Measurements from ENCODE around the gene TTC28.
A peak's percentile ranks its signal among the peaks of the same experiment; 100 is the strongest.

The TTC28 gene

DNA sequence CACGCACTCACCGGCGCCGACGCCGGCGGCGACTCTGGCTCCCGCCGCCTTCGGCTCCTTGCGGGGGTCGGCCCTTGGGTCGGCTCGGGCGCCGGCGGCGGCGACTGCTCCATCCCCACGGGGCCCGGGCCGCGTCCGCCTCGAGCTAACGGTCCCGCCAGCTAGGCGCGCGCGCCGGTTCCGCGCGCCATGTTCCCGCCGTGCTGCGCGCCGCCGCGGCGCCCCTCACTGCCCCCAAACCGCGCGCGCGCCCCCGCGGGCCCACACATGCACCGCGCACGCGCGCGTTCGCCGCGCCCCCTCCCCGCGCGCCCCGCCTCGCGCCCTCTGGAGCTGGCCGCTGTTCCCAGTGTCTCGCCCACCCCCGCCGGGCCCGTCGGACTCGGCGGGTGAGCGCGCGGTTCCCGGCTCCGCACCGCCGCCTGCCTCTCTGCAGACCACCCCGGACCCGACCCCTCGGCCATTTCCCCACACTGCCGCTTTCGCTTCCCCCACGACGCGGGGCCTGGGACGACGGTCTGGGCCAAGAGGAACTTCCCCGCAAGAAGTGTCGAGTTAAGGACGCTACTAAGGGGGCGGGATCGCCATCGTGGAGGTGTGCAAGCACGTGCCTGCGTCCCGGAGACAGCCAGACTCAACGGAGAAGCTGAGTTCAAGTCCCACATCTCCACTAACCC, at the start of gene TTC28:
TTC28 (minus strand) TSS at position 230 of the 677 bp plus-strand sequence; CDS start at position 113, 117 bp downstream.
- peak within 1 kb of the TSS; percentile 83 for H3K4me3 ChIP-seq (ENCODE audit: low read depth, low read length)

DNA sequence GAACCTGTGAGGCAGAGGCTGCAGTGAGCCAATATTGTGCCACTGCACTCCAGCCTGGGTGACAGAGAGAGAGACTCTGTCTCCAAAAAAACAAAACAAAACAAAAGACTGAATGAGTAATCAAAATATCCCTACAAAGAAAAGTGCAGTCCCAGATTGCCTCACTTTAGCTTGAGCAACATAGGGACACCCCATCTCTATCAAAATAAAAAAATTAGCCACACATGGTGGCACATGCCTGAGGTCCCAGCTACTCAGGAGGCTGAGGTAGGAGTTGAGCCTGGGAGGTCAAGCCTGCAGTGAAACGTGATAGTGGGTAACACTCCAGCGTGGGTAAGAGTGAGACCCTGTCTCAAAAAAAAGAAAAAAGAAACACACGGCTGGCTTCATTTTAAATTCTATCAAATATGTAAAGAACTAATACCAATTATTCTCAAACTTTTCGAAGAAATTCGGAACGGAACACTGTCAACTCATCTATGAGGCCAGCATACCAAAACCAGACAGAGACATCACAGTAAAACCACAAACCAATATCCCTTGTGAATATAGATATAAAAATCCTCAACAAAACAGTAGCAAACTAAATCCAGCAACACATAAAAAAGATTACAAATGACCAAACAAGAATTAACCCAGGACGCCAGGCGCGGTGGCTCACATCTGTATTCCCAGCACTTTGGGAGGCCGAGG, 49.1 kb upstream of the TTC28 start:
- no peak overlapping the region for H3K4me3 ChIP-seq (ENCODE audit: low read depth, low read length)
- no peak for TF ChIP-seq CTCF (IDR thresholded peaks at IDR 0.05; ENCODE audit: borderline replicate concordance, insufficient read depth, low read depth, low read length)

GRCh38 chr22:28728002-28728401, 48.4 kb upstream of the TTC28 start:
- no peak for TF ChIP-seq CTCF (IDR thresholded peaks at IDR 0.05; ENCODE audit: borderline replicate concordance, insufficient read depth, low read depth, low read length)

DNA sequence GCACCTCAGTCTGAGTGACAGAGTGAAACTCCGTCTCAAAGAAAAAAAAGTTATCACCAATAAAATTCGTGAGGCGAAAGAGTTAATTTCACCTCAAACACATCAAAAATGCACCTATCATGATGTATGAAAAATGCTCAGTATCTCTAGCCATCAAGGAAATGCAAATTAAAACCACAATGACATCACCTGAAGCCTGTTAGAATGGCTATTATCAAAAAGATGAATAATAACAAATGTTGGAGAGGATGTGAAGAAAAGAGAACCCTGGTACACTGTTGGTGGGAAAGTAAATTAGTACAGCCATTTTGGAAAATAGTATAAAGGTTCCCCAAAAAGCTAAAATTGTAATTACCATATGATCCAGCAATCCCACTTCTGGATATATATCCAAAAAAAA, 38.4 kb upstream of the TTC28 start:
- no peak overlapping the region for H3K4me3 ChIP-seq (ENCODE audit: low read depth, low read length)
- no peak for TF ChIP-seq CTCF (IDR thresholded peaks at IDR 0.05; ENCODE audit: borderline replicate concordance, insufficient read depth, low read depth, low read length)

More at GRCh38 chr22:28728002-28728401, 48.4 kb upstream of the TTC28 start:
- H3K4me3 ChIP-seq (ENCODE audit: low read depth, low read length) = no peak overlapping the region

DNA sequence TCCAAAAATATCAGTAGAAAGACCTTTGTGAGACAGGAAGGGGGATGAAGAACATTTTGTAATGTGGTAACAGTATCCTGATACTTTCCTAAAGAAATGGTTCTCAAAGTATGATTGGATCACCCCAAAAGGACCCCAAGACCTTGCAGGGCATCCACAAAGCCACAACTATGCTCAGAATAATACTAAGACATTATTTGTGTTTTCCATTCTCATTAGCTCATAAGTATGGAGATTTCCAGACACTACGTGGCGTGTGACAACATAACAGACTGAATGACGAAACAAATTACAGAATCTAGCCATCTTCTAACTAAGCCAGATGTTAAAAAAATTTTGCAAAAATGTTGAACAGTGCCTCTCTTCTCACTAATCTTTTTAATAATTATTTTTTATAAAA, 37.0 kb upstream of the TTC28 start:
- no peak for TF ChIP-seq CTCF (IDR thresholded peaks at IDR 0.05; ENCODE audit: borderline replicate concordance, insufficient read depth, low read depth, low read length)

GRCh38 chr22:28715611-28716010, 36.0 kb upstream of the TTC28 start:
- H3K4me3 ChIP-seq (ENCODE audit: low read depth, low read length) = no peak overlapping the region
- TF ChIP-seq CTCF (IDR thresholded peaks at IDR 0.05; ENCODE audit: borderline replicate concordance, insufficient read depth, low read depth, low read length) = no peak

More for the DNA sequence above, 37.0 kb upstream of the TTC28 start:
- H3K4me3 ChIP-seq (ENCODE audit: low read depth, low read length) = no peak overlapping the region

- H3K4me3 ChIP-seq (ENCODE audit: low read depth, low read length) = no peak overlapping the region
- no peak for TF ChIP-seq CTCF (IDR thresholded peaks at IDR 0.05; ENCODE audit: borderline replicate concordance, insufficient read depth, low read depth, low read length)
Measured at GRCh38 chr22:28714043-28714628, 34.5 kb upstream of the TTC28 start.

Measured in GM12875 (cell line).